ENCODE measurements around the gene BFSP1. TPM values are rescaled to one million over a fixed set of nuclear protein-coding genes. Genes with fewer than 3 reads are reported as not detected.

The BFSP1 gene
- total and polyA plus RNA-seq, 2 donors (not counting 3 experiments of a cell fraction or from before 2014, with no cell fraction given) = 3.1 to 5.2 TPM

DNA sequence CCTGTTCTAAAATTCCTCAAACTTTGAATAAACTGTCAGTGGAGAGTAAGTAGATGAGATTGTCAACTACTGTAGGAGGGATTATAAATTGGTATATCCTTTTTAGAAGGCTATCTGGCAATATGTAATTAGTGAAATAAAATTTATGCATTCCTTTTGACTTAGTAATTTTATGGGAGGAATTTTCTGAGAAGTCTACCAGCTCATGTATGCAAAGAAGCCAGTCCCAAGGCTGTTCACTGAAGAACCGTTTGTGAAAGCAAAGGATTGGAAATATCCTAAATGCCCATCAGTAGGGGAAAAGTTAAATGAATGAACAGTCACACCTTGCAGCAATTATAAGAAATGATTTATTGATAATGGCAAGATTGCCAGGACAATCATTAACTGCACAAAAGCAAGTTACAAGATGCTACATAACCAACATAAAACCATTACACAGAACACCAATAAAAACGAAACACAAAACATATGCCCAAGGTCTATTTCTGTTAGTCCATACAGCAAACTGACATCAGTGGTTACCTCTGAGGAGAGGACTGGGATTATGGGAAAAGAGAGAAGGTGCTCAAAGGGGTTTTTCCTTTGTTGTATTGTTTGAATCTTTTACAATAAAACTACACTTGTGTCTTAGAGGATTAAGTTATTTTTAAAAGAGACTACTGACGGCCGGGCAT is 34.1 kb upstream of the BFSP1 start:
- TF ChIP-seq, protein P1, sequence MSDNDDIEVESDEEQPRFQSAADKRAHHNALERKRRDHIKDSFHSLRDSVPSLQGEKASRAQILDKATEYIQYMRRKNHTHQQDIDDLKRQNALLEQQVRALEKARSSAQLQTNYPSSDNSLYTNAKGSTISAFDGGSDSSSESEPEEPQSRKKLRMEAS (IDR thresholded peaks at IDR 0.05; ENCODE audit: insufficient read depth, insufficient read length) = no peak
- TF ChIP-seq JUN (IDR thresholded peaks at IDR 0.05; ENCODE audit: borderline replicate concordance, insufficient read depth, insufficient read length, low read depth) = no peak
- no peak for TF ChIP-seq FOS (IDR thresholded peaks at IDR 0.05; ENCODE audit: borderline replicate concordance, insufficient read depth, low read length)
- TF ChIP-seq POLR2A (IDR thresholded peaks at IDR 0.05; ENCODE audit: low read depth, low read length) = no peak
- H2AFZ ChIP-seq (ENCODE audit: low read depth, low read length) = no peak overlapping the region
- intact Hi-C loops (cut with micrococcal nuclease) = no loop called here
- FAIRE-seq (no peak), DNase-seq (ENCODE audit: low read depth, low spot score) (no peak)
- no peak overlapping the region for H3K4me3 ChIP-seq (replicated peaks in 1 of 3; ENCODE audit: insufficient read depth in 1 of 3, low read depth in 1 of 3, low read length in 3 of 3)
- no peaks in the 10 kb centered on the region for H3K9me3 ChIP-seq (replicated peaks; ENCODE audit: control insufficient read depth, insufficient read depth, low read length)
- ChIA-PET CTCF (interaction anchor here (0.6 to 0.7 kb wide), 2 partner anchors 27 to 29 kb away, joined by 3 read pairs; no protein-coding TSS in a partner anchor), POLR2A (interaction anchor here (0.7 kb wide), 1 partner anchor 18 kb away, joined by 3 read pairs; no protein-coding TSS in a partner anchor)
- dilution Hi-C loops (cut with MboI; ENCODE audit: extremely low pct_ligation_motif_present, low sequenced_read_pairs) = no loop called here
- no peak overlapping the region for H3K4me2 ChIP-seq (ENCODE audit: insufficient read depth, low read length)
- BruUV-seq (replicated peaks) = no TSS peak
- no peak overlapping the region for H3K9ac ChIP-seq (replicated peaks; ENCODE audit: extremely low read depth, insufficient read depth, low read length)
- H3K4me1 ChIP-seq (ENCODE audit: control insufficient read depth, extremely low read depth, insufficient read depth, low read length) = peaks cover 12% of the 10 kb centered on the region
- H3K9me1 ChIP-seq (replicated peaks; ENCODE audit: control insufficient read depth, extremely low read depth, insufficient read depth, low read length) = no peaks in the 10 kb centered on the region
- peaks cover 4% of the 10 kb centered on the region for H3K79me2 ChIP-seq (ENCODE audit: control insufficient read depth, insufficient read depth, low read length)
- no peaks in the 10 kb centered on the region for H3K36me3 ChIP-seq (ENCODE audit: control insufficient read depth in 2 of 2, extremely low read depth in 1 of 2, insufficient read depth in 2 of 2, low read length in 2 of 2)
- H3K27ac ChIP-seq (ENCODE audit: insufficient read depth, low read depth, low read length) = no peak overlapping the region
- H3K27me3 ChIP-seq (ENCODE audit: control insufficient read depth in 2 of 2, insufficient read depth in 2 of 2, low read length in 2 of 2) = no peaks in the 10 kb centered on the region
- H4K20me1 ChIP-seq (replicated peaks; ENCODE audit: control insufficient read depth, extremely low read depth, insufficient read depth, low read length) = no peaks in the 10 kb centered on the region

DNA sequence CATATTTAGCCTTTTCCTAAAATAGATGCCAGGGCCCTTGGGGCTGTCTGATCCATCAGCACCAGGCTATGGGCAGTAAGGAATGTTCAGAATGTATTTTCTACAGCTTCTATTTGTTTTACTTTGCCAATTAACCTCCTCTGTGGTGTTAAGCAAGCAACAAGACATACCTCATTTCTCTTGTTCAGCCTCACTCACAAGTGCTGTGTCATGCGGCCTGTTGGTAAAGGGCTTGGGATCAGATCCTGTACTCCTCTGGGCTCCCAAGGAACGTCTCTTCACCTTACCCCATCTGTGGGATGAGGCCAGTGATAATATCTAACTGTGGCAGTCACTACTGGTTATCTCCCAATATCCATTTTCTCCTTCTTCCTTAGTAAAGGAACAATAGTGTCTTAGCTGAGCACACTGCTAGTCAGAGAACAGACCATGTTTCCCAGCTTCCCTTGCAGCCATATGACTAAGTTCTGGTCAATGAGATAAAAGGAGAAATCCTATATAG is 31.7 kb upstream of the BFSP1 start:
- H4K20me1 ChIP-seq (replicated peaks; ENCODE audit: control insufficient read depth, extremely low read depth, insufficient read depth, low read length) = no peaks in the 10 kb centered on the region
- dilution Hi-C loops (cut with MboI; ENCODE audit: extremely low pct_ligation_motif_present, low sequenced_read_pairs) = no loop called here
- POLR2A ChIA-PET = no interaction called here
- no peak overlapping the region for H3K9ac ChIP-seq (replicated peaks; ENCODE audit: extremely low read depth, insufficient read depth, low read length)
- H3K27me3 ChIP-seq (ENCODE audit: control insufficient read depth in 2 of 2, insufficient read depth in 2 of 2, low read length in 2 of 2) = no peaks in the 10 kb centered on the region
- H3K36me3 ChIP-seq (ENCODE audit: control insufficient read depth in 2 of 2, extremely low read depth in 1 of 2, insufficient read depth in 2 of 2, low read length in 2 of 2) = no peaks in the 10 kb centered on the region
- no peaks in the 10 kb centered on the region for H3K79me2 ChIP-seq (ENCODE audit: control insufficient read depth, insufficient read depth, low read length)
- DNase-seq (ENCODE audit: low read depth, low spot score) (peak; percentile 34), FAIRE-seq (no peak)
- H3K27ac ChIP-seq (ENCODE audit: insufficient read depth, low read depth, low read length) = peak overlapping the region; percentile 30
- H3K9me3 ChIP-seq (replicated peaks; ENCODE audit: control insufficient read depth, insufficient read depth, low read length) = no peaks in the 10 kb centered on the region
- CTCF ChIA-PET = interaction anchor here (1.2 kb wide), 1 partner anchor 26 kb away, joined by 3 read pairs; no protein-coding TSS in a partner anchor
- H3K4me3 ChIP-seq (replicated peaks in 1 of 3; ENCODE audit: insufficient read depth in 1 of 3, low read depth in 1 of 3, low read length in 3 of 3) = no peak overlapping the region
- no peak overlapping the region for H3K4me2 ChIP-seq (ENCODE audit: insufficient read depth, low read length)
- BruUV-seq (replicated peaks) = no TSS peak
- H2AFZ ChIP-seq (ENCODE audit: low read depth, low read length) = peak overlapping the region; percentile 52
- intact Hi-C loops (cut with micrococcal nuclease) = no loop called here
- H3K4me1 ChIP-seq (ENCODE audit: control insufficient read depth, extremely low read depth, insufficient read depth, low read length) = peaks cover 29% of the 10 kb centered on the region
- no peaks in the 10 kb centered on the region for H3K9me1 ChIP-seq (replicated peaks; ENCODE audit: control insufficient read depth, extremely low read depth, insufficient read depth, low read length)
- no peak for TF ChIP-seq CTCF (IDR thresholded peaks at IDR 0.05; ENCODE audit: extremely low read depth in 1 of 2, insufficient read depth in 1 of 2, low read depth in 1 of 2, low read length in 2 of 2)
- TF ChIP-seq GATA2 (IDR thresholded peaks at IDR 0.05; ENCODE audit: insufficient read depth, insufficient read length, low read depth, low read length) = no peak
- TF ChIP-seq EZH2 (IDR thresholded peaks at IDR 0.05; ENCODE audit: borderline replicate concordance, low read depth, low read length, severe bottlenecking) = no peak
- no peak for TF ChIP-seq POLR2A (IDR thresholded peaks at IDR 0.05; ENCODE audit: low read depth, low read length)
- TF ChIP-seq POLR2AphosphoS5 (IDR thresholded peaks at IDR 0.05; ENCODE audit: insufficient read depth, low read depth, low read length) = no peak
- TF ChIP-seq JUN (IDR thresholded peaks at IDR 0.05; ENCODE audit: borderline replicate concordance, insufficient read depth, insufficient read length, low read depth) = no peak
- no peak for TF ChIP-seq FOS (IDR thresholded peaks at IDR 0.05; ENCODE audit: borderline replicate concordance, insufficient read depth, low read length)
- TF ChIP-seq, protein P1 (IDR thresholded peaks at IDR 0.05; ENCODE audit: insufficient read depth, insufficient read length) = no peak
- no peak for TF ChIP-seq MYC (IDR thresholded peaks at IDR 0.05; ENCODE audit: low read depth, low read length)

Measured in endothelial cell of umbilical vein (primary cell).